ENCODE measurements around the gene NUP160. TPM values are rescaled to one million over a fixed set of nuclear protein-coding genes. Genes with fewer than 3 reads are reported as not detected.

The NUP160 gene
- total RNA-seq, 1 experiment from 2014 or later, result 53.8 TPM

Other genes with a start within 250 kb of the NUP160 start
- gene MTCH2, start 205.8 kb downstream of the NUP160 start, total RNA-seq (2021; ENCODE audit: unreplicated experiment), result 138 TPM
- not detected for gene AGBL2, start 133.0 kb downstream of the NUP160 start, total RNA-seq (2021; ENCODE audit: unreplicated experiment)
- 88.2 TPM for gene FNBP4, start 81.0 kb downstream of the NUP160 start, total RNA-seq (2021; ENCODE audit: unreplicated experiment)
- gene PTPRJ, start 132.2 kb upstream of the NUP160 start, total RNA-seq (2021; ENCODE audit: unreplicated experiment), result 19.1 TPM